ENCODE results near the gene SORCS2.

The SORCS2 gene

DNA sequence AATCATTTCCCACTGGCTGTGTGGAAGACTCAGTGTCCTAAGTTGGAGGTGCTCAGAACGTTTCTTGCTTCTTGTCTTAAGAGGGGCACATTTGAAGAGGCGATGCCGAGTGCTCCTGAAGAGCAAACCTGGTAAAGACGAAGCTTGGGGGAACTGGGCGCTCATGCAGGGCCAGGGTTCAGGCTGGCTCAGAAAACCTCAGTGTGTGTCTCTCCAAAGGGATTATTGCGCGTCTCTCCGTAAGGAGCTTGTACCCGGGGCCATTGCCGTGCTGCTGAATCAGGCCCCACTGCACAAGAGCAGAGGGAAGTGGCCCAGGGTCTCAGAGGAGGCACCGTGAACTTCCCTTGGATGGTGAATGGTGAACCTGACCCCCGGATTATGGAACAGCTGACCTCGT, 198.0 kb downstream of the SORCS2 start:
- Histone ChIP-seq H3K36me3 (ENCODE audit: insufficient read depth, low read length) (no peaks in the 10 kb centered on the region), H3K9me3 (ENCODE audit: control insufficient read depth, insufficient read depth, low read length) (no peaks in the 10 kb centered on the region), H3K9ac (ENCODE audit: low read depth, low read length) (no peak overlapping the region), H3K4me1 (ENCODE audit: insufficient read depth, low read length) (no peaks in the 10 kb centered on the region; the same call in 1 of the 2 replicates)

DNA sequence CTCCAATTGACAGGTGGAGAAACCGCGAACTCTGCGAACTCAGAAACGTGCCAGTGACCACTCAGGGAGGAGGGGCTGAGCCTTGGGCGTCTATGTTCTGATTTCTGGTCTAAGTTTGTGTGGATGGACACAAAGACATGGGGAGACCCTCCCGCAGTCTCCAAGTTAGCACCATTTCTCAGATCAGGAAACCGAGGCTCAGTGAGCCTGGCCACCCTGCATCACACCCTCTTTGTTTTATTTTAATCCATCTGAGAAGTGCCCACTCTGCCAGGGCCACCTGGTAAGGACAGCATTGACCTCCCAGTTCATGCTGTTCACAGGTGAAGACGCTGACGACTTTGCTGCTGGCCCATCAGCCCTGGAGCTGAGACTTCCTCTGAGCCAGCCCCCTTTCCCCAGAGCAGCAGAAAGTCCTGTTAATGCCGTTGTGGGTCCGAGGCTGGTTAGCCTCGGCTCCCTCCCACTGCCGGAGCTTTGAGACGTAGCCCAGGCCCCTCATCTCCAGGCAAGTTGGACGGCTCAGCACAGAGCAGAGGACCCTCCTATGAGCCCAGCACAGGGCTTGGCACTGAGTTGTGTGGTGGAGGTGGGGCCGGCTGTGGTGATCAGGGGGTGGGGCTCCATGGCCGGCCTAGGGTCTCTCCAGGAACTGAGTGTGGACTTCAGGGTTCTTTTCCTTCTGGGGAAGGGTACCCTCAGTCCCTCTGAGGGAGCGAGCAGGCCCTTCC, 198.7 kb downstream of the SORCS2 start:
- H3K9ac ChIP-seq (ENCODE audit: low read depth, low read length) = no peak overlapping the region

DNA sequence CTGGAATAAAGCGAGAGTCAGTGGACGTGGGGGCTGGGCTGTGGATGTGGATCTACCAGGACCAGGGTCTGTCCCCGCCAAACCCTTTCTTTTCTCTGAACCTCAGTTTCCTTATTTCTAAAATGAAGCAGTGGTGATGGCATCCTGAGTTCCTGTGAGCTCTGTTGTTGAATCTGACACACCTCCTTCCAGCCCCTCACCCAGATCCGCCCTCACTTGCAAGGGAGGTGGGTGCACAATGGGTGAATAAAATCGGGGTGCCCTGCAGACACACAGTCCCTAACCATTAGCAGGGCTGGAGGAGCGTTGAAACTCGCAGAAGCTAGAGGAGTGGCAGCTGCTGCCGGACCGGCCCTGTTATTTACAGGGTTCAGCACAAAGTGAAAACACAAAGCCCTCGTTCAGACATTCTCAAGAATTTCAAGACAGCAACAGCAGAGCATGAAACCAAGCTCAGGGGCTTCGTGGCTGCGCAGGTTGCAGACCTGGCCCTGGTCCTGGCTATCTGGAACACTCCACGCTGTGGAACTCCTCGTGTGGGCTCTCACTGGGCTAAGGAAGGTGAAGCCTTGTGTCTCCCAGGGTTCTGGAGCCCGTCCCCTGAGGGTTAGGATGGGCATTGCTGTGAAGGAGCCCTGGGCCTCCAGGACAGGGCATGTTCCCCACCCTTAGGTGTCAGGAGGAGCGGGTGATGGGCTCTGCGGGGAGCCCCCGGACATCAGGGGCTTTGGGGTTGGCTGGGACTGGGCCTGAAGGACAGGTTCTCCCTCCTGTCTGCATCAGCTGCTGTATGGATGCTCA, 199.5 kb downstream of the SORCS2 start:
- no peak overlapping the region for H3K9ac ChIP-seq (ENCODE audit: low read depth, low read length)
- no peaks in the 10 kb centered on the region for H3K36me3 ChIP-seq (ENCODE audit: insufficient read depth, low read length)
- no peaks in the 10 kb centered on the region for H3K9me3 ChIP-seq (ENCODE audit: control insufficient read depth, insufficient read depth, low read length)
- H3K4me1 ChIP-seq (ENCODE audit: insufficient read depth, low read length) = no peaks in the 10 kb centered on the region; the same call in 1 of the 2 replicates

More for the DNA sequence above, 198.7 kb downstream of the SORCS2 start:
- H3K9me3 ChIP-seq (ENCODE audit: control insufficient read depth, insufficient read depth, low read length) = no peaks in the 10 kb centered on the region
- no peaks in the 10 kb centered on the region; the same call in 1 of the 2 replicates for H3K4me1 ChIP-seq (ENCODE audit: insufficient read depth, low read length)
- H3K36me3 ChIP-seq (ENCODE audit: insufficient read depth, low read length) = no peaks in the 10 kb centered on the region

DNA sequence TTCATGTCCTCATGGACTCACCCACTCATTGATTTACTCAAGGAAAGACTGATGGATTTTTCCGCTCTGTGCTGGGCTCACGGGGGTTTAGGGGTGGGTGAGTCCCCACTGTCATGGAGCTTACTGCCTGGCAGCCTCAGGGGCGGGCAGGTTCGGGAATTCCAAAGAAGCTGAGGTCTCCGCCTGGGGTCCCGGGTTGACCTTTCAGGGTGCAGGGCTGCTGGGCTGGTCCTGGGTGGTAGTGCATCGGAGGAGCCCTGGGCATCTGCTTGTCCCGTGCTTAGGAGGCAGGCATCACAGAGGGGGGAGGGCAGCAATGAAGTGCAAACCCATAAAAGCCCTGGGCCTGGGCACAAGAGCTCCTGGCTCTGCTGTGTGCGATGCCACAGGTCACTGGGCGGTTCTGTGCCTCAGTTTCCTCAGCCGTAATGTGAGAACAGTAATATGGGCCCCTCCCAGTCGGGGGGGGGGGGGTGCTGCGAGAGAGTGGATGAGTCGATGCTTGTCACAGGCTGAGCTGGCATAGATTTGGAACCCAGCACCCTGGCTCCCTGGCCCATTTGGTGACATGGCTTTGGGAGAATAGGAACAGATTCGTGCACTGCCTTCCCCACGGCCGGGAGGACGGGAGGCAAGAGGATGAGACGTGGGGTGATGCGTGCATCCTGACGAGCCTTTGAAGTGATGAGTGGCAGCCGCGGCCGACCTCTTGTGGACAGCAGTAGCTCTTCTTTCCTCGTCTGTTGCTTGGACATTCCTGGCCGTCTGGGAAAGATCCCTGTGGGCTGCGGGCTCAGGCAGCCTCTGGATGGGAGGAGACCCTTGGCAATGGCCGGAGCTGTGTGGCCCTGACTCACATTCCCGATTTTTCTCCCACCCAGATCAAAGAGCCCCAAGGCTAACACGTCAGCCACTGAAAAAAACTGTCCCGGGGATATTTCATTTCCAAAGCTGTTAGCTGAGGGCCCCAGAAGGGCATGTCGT, 200.4 kb downstream of the SORCS2 start:
- Histone ChIP-seq H3K36me3 (ENCODE audit: insufficient read depth, low read length) (no peaks in the 10 kb centered on the region), H3K4me1 (ENCODE audit: insufficient read depth, low read length) (no peaks in the 10 kb centered on the region; the same call in 1 of the 2 replicates), H3K9me3 (ENCODE audit: control insufficient read depth, insufficient read depth, low read length) (no peaks in the 10 kb centered on the region), H3K9ac (ENCODE audit: low read depth, low read length) (no peak overlapping the region)

DNA sequence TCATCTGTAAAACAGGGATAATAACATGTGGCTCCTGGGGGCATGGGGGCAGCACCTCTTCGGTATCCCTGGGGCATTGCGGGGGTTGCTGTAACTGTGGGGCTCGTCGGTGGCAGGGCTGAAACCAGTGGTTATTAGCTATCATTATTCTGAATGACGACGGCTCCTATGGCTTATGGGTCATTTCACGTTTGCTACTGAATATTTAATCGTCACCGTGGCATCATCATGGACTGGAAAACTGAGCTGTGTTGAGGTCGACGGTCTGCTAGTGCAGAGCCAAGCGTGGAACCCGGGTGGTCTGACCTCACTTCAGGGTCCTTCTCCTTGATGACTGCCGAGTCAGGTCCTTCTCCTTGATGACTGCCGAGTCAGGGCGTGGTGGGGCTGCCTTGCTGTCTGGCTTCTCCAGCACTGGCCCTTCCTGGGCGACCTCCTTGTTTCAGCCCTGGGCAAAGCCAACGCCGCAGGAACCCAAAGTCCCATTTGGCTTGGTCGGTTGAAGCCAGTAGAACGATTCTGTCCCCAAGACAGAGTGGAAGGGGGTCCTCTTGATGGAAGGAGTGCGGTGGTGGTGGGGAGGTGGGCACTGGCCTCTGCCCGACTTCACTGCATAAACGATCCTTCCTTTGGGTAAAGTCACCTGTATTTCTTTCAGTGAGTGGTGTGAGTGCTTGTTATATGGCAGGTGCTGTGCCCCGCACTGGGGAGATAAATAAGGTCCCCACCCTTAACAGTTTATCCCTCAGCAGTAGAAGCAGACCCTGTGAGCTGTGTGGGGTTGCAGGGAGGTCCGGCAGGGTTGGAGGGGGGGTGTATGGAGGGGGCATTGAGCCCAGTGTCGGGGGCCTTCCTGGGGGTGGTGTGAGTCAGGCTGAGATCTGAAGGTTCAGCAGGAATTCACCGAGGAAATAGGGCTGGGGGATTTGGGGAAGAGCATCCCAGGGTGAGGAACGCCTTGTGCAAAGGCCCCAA, 201.6 kb downstream of the SORCS2 start:
- Histone ChIP-seq H3K9ac (ENCODE audit: low read depth, low read length) (no peak overlapping the region), H3K9me3 (ENCODE audit: control insufficient read depth, insufficient read depth, low read length) (no peaks in the 10 kb centered on the region), H3K36me3 (ENCODE audit: insufficient read depth, low read length) (no peaks in the 10 kb centered on the region), H3K4me1 (ENCODE audit: insufficient read depth, low read length) (no peaks in the 10 kb centered on the region; the same call in 1 of the 2 replicates)

DNA sequence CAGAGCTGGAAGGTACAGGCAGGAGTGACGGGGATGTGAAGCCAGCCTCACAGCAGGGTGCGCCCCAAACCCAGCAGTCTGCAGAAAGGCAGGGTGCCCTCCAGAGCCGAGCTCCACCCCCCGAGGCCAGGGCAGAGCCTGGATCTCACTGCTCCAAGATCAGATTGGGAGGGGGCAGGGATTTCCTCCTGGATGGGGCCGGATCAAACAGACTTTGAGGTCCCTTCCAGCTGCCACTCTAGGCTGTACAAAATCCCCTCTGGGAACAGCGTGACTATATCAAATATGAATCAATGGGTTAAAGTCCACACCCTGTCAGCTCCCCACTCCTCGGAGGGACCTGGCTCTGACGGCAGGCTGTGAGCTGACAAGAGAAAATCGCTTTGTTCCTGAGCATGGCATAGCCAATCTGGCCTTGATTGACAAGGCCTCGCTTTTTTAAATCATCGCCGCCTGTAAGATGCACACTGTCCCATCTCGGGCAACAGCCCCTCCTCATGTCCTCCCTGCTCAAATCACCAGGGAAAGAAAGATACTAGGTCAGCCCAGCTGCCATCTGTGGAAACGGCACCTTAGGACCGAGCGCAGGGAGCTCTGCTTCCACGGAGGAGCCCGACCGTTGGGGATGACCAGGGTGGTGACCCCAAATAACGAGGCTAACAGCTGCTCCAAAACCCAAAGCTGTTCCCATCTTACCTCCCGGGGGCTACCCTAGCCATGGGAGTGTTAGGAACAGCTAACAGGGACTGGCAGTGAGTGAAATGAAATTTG, 202.5 kb downstream of the SORCS2 start:
- H3K9me3 ChIP-seq (ENCODE audit: control insufficient read depth, insufficient read depth, low read length) = no peaks in the 10 kb centered on the region
- H3K9ac ChIP-seq (ENCODE audit: low read depth, low read length) = no peak overlapping the region
- H3K36me3 ChIP-seq (ENCODE audit: insufficient read depth, low read length) = no peaks in the 10 kb centered on the region
- H3K4me1 ChIP-seq (ENCODE audit: insufficient read depth, low read length) = no peaks in the 10 kb centered on the region; the same call in 1 of the 2 replicates

DNA sequence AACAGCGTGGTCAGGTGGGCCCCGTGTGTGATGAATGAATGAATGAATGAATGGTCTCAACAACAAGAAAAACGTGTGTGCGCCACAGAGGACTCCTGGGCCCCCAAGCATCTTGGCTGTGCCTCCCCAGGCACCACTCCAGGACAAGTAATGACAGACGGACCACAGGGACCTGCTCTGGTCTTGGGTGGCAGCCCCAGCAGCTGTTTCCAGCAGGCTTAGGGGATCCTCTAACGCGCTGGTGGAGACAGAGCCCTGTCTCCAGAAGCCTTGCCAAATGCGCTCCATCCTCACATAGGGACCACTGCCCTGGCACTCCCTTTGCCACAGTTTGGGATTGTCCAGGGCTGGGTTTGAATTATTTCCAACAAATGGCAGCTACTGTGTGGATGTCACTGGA, 203.3 kb downstream of the SORCS2 start:
- H3K9me3 ChIP-seq (ENCODE audit: control insufficient read depth, insufficient read depth, low read length) = no peaks in the 10 kb centered on the region
- no peaks in the 10 kb centered on the region for H3K36me3 ChIP-seq (ENCODE audit: insufficient read depth, low read length)
- H3K4me1 ChIP-seq (ENCODE audit: insufficient read depth, low read length) = no peaks in the 10 kb centered on the region; the same call in 1 of the 2 replicates
- no peak overlapping the region for H3K9ac ChIP-seq (ENCODE audit: low read depth, low read length)

DNA sequence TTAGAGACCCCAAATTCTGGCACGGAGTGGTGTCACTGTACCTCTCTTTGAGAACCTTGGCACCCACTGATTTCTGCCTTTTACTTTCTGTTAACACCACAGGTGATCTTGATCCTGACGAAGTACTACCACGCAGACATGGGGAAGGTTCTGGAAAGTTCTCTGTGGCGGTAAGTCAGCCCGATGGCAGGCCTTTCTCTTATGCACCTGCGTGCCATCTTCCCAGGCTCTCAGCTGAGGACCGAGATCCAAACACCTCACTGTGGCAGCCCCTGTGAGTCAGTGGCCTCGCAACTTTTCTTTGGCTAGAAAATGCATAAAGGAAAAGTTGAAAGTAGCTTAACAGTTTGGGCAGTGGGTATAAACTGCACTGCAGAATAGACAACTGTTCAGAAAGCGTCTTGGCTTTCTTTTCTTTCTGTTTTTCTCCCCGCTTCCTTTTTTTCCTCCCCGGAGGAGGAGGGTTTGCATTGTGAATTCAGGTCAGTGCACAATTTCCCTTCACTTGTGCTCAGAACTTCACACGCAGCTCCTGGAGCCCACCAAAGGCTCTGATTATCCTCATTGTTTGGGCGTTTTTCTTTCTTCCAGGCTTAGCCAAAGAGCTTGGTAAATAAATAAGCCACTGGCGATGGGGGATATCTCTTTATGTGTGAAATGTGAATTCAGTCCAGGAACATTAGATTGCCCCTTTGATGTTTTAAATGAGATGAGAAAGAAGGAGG, 204.0 kb downstream of the SORCS2 start:
- Histone ChIP-seq H3K4me1 (ENCODE audit: insufficient read depth, low read length) (no peaks in the 10 kb centered on the region; the same call in 1 of the 2 replicates), H3K9me3 (ENCODE audit: control insufficient read depth, insufficient read depth, low read length) (no peaks in the 10 kb centered on the region), H3K36me3 (ENCODE audit: insufficient read depth, low read length) (no peaks in the 10 kb centered on the region), H3K9ac (ENCODE audit: low read depth, low read length) (no peak overlapping the region)

DNA sequence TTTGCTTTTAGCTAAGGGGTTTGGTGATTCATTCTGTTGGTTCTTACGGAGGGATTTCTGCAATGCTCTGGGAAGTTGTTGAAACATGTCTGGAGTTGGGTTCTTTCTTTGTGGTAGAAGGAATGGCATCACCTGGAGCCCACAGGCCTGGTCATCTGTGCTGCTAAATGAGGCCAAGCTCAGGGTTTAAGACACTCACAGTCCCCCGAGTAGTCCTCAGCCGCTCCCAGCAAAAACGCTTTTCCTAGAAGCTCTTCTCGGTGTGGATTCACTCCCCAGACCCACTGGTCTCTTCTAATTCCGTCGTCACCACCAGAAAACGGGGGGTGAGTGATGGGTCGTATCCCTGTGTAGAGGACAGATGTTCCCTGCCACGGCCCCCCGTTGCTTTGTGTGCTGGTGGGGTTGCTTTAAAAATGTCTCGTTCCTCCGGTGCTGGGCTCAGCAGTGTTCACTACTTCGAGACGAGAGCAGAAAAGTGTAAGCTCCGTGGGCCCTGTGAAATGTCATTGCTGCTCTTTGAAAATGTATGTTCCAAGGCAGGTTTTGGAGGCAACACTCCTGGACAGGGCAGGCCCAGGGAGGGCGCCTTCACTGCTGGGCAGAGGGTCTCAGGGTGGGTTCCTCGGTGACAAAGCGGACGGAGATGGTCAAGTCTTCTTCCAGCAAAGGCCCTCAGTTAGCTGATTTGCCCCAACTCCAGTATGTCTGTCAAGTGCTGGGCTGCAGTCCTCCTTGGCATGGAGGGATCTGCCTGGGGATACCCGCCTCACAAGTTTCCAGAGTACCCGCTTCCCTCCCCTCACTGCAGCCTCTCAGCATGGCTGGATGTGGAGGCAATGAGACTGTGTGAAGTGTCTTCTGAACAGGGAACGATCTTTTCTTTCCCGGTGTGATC, 205.1 kb downstream of the SORCS2 start:
- Histone ChIP-seq H3K9ac (ENCODE audit: low read depth, low read length) (no peak overlapping the region), H3K4me1 (ENCODE audit: insufficient read depth, low read length) (no peaks in the 10 kb centered on the region; the same call in 1 of the 2 replicates), H3K9me3 (ENCODE audit: control insufficient read depth, insufficient read depth, low read length) (no peaks in the 10 kb centered on the region), H3K36me3 (ENCODE audit: insufficient read depth, low read length) (no peaks in the 10 kb centered on the region)

DNA sequence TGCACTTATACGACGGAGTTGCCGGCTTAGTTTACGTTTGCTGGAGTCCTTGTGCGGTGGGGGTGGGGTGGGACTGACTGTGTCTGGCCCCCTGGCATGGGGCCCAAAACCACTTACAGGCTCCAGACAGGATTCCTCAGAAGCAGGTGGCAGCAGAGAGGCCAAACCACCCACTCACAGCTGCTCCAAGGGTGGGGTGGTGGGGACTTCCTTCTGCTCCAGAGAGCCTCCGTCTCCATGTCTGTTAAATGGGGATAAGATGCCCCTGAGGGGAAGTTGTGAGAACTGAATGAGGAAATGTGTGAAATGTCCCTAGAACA, 205.7 kb downstream of the SORCS2 start:
- no peaks in the 10 kb centered on the region for H3K9me3 ChIP-seq (ENCODE audit: control insufficient read depth, insufficient read depth, low read length)
- H3K9ac ChIP-seq (ENCODE audit: low read depth, low read length) = no peak overlapping the region
- H3K4me1 ChIP-seq (ENCODE audit: insufficient read depth, low read length) = no peaks in the 10 kb centered on the region; the same call in 1 of the 2 replicates
- H3K36me3 ChIP-seq (ENCODE audit: insufficient read depth, low read length) = no peaks in the 10 kb centered on the region

DNA sequence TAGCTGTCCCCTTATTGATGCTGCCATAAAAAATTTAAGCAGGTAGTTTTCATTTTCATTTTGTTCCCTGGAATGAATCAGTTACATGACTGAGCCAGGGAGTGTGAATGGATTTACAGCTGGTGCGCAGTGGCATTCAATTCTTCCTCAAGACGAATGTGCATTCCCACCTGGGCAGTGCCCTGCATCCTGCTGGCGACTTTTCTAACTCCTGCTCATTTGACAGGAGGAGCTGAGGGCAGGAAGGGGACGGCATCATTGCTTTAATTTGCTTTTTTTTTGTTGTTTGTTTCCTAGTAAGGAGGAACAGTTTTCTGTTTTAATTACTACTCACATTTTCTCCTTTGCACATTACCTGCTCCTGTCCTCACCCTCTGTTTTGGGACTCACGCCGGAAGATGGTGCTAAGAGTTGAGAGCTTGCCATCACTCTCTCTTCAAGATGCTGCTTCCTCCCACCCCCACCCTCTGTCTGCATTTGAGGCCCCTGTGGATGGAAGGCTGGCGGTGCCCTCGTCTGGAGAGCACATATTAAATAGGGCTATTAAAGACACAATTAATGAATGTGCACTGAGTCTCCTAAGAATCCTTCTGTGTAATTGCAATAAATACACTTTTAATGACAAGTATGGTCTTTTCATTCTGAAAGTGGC, 206.6 kb downstream of the SORCS2 start:
- H3K9ac ChIP-seq (ENCODE audit: low read depth, low read length) = no peak overlapping the region
- H3K36me3 ChIP-seq (ENCODE audit: insufficient read depth, low read length) = no peaks in the 10 kb centered on the region
- no peaks in the 10 kb centered on the region for H3K4me1 ChIP-seq (ENCODE audit: insufficient read depth, low read length)
- no peaks in the 10 kb centered on the region for H3K9me3 ChIP-seq (ENCODE audit: control insufficient read depth, insufficient read depth, low read length)
